ENCODE data around the gene GRIP2.

GRIP2 gene

DNA sequence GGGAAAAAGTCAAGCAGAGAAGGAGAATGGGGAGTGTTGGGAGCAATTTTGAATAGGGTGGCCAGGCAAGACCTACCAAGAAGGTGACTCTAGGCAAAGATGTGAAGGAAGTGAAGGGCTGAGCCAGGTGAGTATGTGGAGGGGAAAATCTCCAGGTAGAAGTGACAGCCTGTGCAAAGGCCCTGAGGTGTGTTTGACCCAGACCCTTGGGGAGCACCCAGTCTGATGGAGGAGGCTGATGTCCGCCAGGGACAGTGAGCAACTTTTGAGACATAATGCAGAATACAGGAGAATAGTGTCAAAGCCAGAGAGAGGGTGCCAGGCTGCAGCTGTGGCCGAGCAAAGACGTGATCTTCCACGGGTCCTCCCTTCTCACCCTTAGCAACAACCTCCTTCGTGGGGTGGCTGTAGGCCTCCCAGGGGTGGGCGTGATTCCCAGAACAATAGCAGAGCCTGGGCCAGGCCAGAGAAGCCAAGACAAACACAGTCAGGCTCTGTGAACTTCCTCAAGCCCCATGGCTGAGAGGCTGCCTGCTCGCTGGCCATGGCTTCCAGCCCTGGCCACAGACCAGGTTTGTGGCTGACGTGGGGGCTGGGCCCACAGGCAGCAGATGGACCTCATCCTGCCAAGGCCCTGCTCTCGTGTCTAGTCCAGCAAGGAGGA, 79.7 kb downstream of the GRIP2 start:
- no peaks in the 10 kb centered on the region for H3K27me3 ChIP-seq (ENCODE audit: insufficient read depth, insufficient read length)
- peaks cover 33% of the 10 kb centered on the region for H3K4me1 ChIP-seq (ENCODE audit: insufficient read depth, insufficient read length)
- peaks cover 98% of the 10 kb centered on the region for H3K36me3 ChIP-seq (ENCODE audit: insufficient read depth, insufficient read length, low read length)
- no peak overlapping the region for H3K9ac ChIP-seq (ENCODE audit: insufficient read length, low read depth)
- no peaks in the 10 kb centered on the region for H3K9me3 ChIP-seq (ENCODE audit: insufficient read depth, low read length)
- DNase-seq (ENCODE audit: low read depth, low spot score), result no peak
- no peak for TF ChIP-seq ZNF274 (IDR thresholded peaks at IDR 0.05; ENCODE audit: low read depth, low read length)
- TF ChIP-seq YY1 (IDR thresholded peaks at IDR 0.05; ENCODE audit: insufficient read depth, insufficient read length), result no peak
- no peak for TF ChIP-seq SUZ12 (IDR thresholded peaks at IDR 0.05; ENCODE audit: extremely low read depth, insufficient read depth, insufficient read length)
- H3K4me3 ChIP-seq (ENCODE audit: insufficient read length, low read depth), result no peak overlapping the region

DNA sequence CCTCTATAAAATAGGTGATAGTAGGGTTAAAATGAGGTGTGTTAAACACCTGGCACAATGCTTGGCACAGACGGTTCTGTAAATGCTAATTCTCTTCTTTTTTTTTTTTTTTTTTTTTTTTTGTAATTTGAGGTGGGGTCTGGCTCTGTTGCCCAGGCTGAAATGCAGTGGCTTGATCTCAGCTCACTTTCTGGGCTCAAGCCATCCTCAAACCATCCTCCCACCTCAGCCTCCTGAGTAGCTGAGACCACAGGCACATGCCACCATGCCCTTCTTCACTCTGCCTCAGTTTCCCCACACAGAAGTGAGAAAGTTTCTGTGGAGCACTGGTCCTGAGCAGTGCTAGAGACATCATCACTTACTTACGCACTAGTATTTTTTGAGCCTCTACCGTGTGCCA, 80.4 kb downstream of the GRIP2 start:
- Histone ChIP-seq H3K27me3 (ENCODE audit: insufficient read depth, insufficient read length) (no peaks in the 10 kb centered on the region), H3K4me3 (ENCODE audit: insufficient read length, low read depth) (no peak overlapping the region), H3K9me3 (ENCODE audit: insufficient read depth, low read length) (no peaks in the 10 kb centered on the region), H3K36me3 (ENCODE audit: insufficient read depth, insufficient read length, low read length) (peaks cover 98% of the 10 kb centered on the region), H3K9ac (ENCODE audit: insufficient read length, low read depth) (no peak overlapping the region), H3K4me1 (ENCODE audit: insufficient read depth, insufficient read length) (peaks cover 33% of the 10 kb centered on the region)
- TF ChIP-seq YY1 (IDR thresholded peaks at IDR 0.05; ENCODE audit: insufficient read depth, insufficient read length) (no peak), SUZ12 (IDR thresholded peaks at IDR 0.05; ENCODE audit: extremely low read depth, insufficient read depth, insufficient read length) (no peak), ZNF274 (IDR thresholded peaks at IDR 0.05; ENCODE audit: low read depth, low read length) (no peak)
- DNase-seq (ENCODE audit: low read depth, low spot score), result no peak

DNA sequence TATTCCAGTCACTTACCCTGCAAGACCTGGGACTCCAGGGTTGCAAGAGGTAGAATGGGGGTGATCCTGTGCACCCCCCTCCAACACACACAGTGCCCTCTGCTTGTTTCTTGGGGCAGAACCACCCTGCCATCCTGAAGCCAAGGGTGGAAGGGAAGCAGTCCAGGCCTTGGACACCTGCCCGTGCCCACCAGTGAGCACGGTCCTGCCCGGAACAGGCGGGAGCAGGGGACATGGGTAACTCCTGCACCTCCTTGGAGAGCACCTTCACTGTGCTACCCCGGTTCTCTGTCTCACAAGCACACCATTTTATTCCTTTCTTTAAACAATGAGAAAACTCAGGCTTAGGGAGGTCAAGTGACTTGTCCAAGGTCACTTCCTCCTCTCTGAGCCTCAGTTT, 80.8 kb downstream of the GRIP2 start:
- H3K27me3 ChIP-seq (ENCODE audit: insufficient read depth, insufficient read length), result no peaks in the 10 kb centered on the region
- DNase-seq (ENCODE audit: low read depth, low spot score), result no peak
- no peak overlapping the region for H3K4me3 ChIP-seq (ENCODE audit: insufficient read length, low read depth)
- H3K36me3 ChIP-seq (ENCODE audit: insufficient read depth, insufficient read length, low read length), result peaks cover 97% of the 10 kb centered on the region
- peaks cover 33% of the 10 kb centered on the region for H3K4me1 ChIP-seq (ENCODE audit: insufficient read depth, insufficient read length)
- TF ChIP-seq ZNF274 (IDR thresholded peaks at IDR 0.05; ENCODE audit: low read depth, low read length), result no peak
- TF ChIP-seq YY1 (IDR thresholded peaks at IDR 0.05; ENCODE audit: insufficient read depth, insufficient read length), result no peak
- TF ChIP-seq SUZ12 (IDR thresholded peaks at IDR 0.05; ENCODE audit: extremely low read depth, insufficient read depth, insufficient read length), result no peak
- H3K9ac ChIP-seq (ENCODE audit: insufficient read length, low read depth), result no peak overlapping the region
- no peaks in the 10 kb centered on the region for H3K9me3 ChIP-seq (ENCODE audit: insufficient read depth, low read length)

DNA sequence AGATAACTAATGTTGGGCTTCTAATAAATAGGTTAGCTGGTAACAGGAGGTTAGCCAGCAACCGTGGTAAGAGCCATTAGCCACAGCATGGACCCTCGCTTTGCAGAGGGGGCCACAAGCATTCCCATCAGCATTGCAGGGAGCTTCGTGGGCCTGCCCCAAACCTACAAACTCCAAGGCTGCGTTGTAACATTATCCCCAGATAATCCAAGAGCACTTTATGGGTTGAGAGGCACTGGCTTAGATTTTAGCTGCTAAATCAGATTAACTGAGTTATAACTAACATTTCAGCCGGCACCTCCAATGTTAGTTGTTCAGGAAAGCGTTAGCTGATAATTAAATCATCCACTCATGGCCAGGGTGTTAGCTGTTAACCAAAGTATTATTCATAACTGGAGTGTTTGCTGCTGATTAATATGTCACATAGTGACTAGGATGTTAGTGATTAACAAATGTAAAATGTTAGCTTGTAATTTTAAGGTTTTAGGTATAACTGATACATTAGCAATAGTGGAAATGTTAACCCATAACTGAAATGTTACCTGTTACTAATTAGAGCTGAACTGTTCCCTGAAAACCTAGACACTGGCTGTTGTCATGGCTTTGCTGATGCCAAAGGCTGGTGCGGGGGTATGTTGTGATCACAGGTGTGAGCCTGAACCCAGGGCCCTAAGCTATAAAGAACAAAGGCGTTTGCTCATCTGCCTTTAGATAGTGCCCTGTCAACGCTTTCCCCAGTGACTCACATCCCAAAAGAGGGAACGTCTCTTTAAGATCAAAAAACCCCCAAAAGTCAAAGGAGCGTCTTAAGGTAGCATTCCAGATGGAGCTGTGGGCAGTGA, 81.5 kb downstream of the GRIP2 start:
- no peak for DNase-seq (ENCODE audit: low read depth, low spot score)
- Histone ChIP-seq H3K4me3 (ENCODE audit: insufficient read length, low read depth) (no peak overlapping the region), H3K9ac (ENCODE audit: insufficient read length, low read depth) (no peak overlapping the region), H3K36me3 (ENCODE audit: insufficient read depth, insufficient read length, low read length) (peaks cover 97% of the 10 kb centered on the region), H3K4me1 (ENCODE audit: insufficient read depth, insufficient read length) (peaks cover 29% of the 10 kb centered on the region), H3K9me3 (ENCODE audit: insufficient read depth, low read length) (no peaks in the 10 kb centered on the region), H3K27me3 (ENCODE audit: insufficient read depth, insufficient read length) (no peaks in the 10 kb centered on the region)
- TF ChIP-seq ZNF274 (IDR thresholded peaks at IDR 0.05; ENCODE audit: low read depth, low read length) (no peak), SUZ12 (IDR thresholded peaks at IDR 0.05; ENCODE audit: extremely low read depth, insufficient read depth, insufficient read length) (no peak), YY1 (IDR thresholded peaks at IDR 0.05; ENCODE audit: insufficient read depth, insufficient read length) (no peak)

DNA sequence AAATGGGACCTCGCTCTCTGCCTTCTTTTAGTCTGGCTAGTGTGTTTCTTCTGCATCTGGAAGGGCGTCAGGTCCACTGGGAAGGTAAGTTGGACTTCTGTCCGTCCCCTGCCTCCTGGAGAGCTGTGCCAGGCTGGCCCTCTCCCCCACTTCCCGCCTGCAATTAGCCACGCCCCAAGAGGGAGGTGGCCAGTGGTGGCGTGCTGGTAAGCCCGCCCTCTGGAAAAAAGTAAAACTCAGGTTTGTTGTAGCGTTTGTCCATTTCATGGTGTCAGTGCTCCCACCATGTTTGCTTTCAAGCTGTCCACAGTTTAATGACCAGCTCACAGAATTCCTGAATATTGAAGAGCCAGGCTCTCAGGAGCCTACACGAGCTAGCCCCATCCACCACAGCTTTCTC, 82.1 kb downstream of the GRIP2 start:
- Histone ChIP-seq H3K4me3 (ENCODE audit: insufficient read length, low read depth) (no peak overlapping the region), H3K36me3 (ENCODE audit: insufficient read depth, insufficient read length, low read length) (peaks cover 99% of the 10 kb centered on the region), H3K4me1 (ENCODE audit: insufficient read depth, insufficient read length) (peaks cover 27% of the 10 kb centered on the region), H3K27me3 (ENCODE audit: insufficient read depth, insufficient read length) (no peaks in the 10 kb centered on the region), H3K9ac (ENCODE audit: insufficient read length, low read depth) (no peak overlapping the region), H3K9me3 (ENCODE audit: insufficient read depth, low read length) (no peaks in the 10 kb centered on the region)
- no peak for TF ChIP-seq YY1 (IDR thresholded peaks at IDR 0.05; ENCODE audit: insufficient read depth, insufficient read length)
- TF ChIP-seq ZNF274 (IDR thresholded peaks at IDR 0.05; ENCODE audit: low read depth, low read length), result no peak
- no peak for TF ChIP-seq SUZ12 (IDR thresholded peaks at IDR 0.05; ENCODE audit: extremely low read depth, insufficient read depth, insufficient read length)
- DNase-seq (ENCODE audit: low read depth, low spot score), result no peak

DNA sequence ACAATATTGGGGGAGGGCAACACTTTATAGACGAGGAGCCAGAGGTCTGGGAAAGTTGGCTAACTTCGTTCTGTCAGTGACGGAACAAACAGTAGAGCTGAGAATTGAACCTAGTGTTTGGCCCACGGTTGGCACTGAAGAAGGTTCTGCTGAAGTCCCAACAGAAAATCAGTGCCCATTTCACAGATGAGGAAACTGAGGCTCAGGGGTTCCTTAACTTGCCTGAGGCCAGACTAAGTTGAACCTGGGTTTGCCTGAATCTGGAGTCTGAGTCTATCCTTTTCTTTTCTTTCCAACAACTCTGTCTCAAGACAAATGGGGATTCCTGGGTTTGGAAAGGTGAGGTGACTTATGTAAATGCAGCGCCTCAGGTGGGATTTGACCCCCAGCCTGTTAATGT, 82.7 kb downstream of the GRIP2 start:
- TF ChIP-seq YY1 (IDR thresholded peaks at IDR 0.05; ENCODE audit: insufficient read depth, insufficient read length), result no peak
- TF ChIP-seq SUZ12 (IDR thresholded peaks at IDR 0.05; ENCODE audit: extremely low read depth, insufficient read depth, insufficient read length), result no peak
- TF ChIP-seq ZNF274 (IDR thresholded peaks at IDR 0.05; ENCODE audit: low read depth, low read length), result no peak
- H3K4me3 ChIP-seq (ENCODE audit: insufficient read length, low read depth), result no peak overlapping the region
- DNase-seq (ENCODE audit: low read depth, low spot score), result no peak
- no peaks in the 10 kb centered on the region for H3K9me3 ChIP-seq (ENCODE audit: insufficient read depth, low read length)
- peaks cover 26% of the 10 kb centered on the region for H3K4me1 ChIP-seq (ENCODE audit: insufficient read depth, insufficient read length)
- peaks cover 99% of the 10 kb centered on the region for H3K36me3 ChIP-seq (ENCODE audit: insufficient read depth, insufficient read length, low read length)
- H3K9ac ChIP-seq (ENCODE audit: insufficient read length, low read depth), result no peak overlapping the region
- no peaks in the 10 kb centered on the region for H3K27me3 ChIP-seq (ENCODE audit: insufficient read depth, insufficient read length)

DNA sequence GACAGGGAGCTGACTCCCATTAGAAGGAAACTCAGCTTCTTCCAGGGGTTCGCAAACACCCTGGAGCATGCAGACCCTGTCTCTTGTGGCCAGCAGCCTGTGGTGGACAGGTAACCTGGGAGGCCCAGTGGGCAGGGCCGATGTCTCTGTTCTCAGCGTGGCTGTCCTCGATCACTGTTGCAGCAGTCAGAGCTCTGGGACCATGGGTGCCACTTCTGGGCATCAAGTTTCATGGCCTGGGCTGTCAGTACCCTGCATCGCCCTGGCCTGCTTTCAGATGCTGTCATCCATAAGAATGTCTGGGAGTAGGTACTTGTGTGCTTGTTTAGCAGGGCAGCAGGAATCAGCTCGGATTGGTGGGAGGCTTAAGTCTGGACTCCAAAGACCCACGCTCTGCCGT, 83.3 kb downstream of the GRIP2 start:
- H3K36me3 ChIP-seq (ENCODE audit: insufficient read depth, insufficient read length, low read length), result peaks cover 99% of the 10 kb centered on the region
- no peak for DNase-seq (ENCODE audit: low read depth, low spot score)
- H3K4me1 ChIP-seq (ENCODE audit: insufficient read depth, insufficient read length), result peaks cover 30% of the 10 kb centered on the region
- no peaks in the 10 kb centered on the region for H3K9me3 ChIP-seq (ENCODE audit: insufficient read depth, low read length)
- no peaks in the 10 kb centered on the region for H3K27me3 ChIP-seq (ENCODE audit: insufficient read depth, insufficient read length)
- TF ChIP-seq ZNF274 (IDR thresholded peaks at IDR 0.05; ENCODE audit: low read depth, low read length), result no peak
- TF ChIP-seq SUZ12 (IDR thresholded peaks at IDR 0.05; ENCODE audit: extremely low read depth, insufficient read depth, insufficient read length), result no peak
- TF ChIP-seq YY1 (IDR thresholded peaks at IDR 0.05; ENCODE audit: insufficient read depth, insufficient read length), result no peak
- no peak overlapping the region for H3K4me3 ChIP-seq (ENCODE audit: insufficient read length, low read depth)
- no peak overlapping the region for H3K9ac ChIP-seq (ENCODE audit: insufficient read length, low read depth)
